HEK293 (cell line): ENCODE data around the gene MYO1F.
A peak's percentile ranks its signal among the peaks of the same experiment; 100 is the strongest.
"Not testable (repeated sequence)": the region's sequence is repeated elsewhere in the genome, so short reads cannot be mapped to it uniquely, and the experiment has no call there.

Source experiments
- CTCF ChIA-PET: fragments of 350-600 bp; formaldehyde crosslinking; extraction: SDS; loops from one replicate; lab custom pipeline; 2021; ENCODE audit warnings: antibody characterized with exemption; lab: Yijun Ruan, JAX
- POLR2A ChIA-PET: fragments of 300-600 bp; formaldehyde crosslinking; extraction: SDS; loops from one replicate; lab custom pipeline; 2020; ENCODE audit warnings: antibody characterized with exemption, inconsistent platforms; lab: Yijun Ruan, JAX
- H3K27ac ChIP-seq: fragments of 200-500 bp; sonication (Bioruptor generic); 2 replicates; pipeline ENCODE4 v1.5.1; 2014; ENCODE audit warnings: low read depth, low read length, control low read depth, inconsistent platforms; ENCODE audit errors: extremely low read depth
- H3K36me3 ChIP-seq, 2 experiments: fragments of 200-500 bp in 1 of 2; sonication (Bioruptor generic) in 1 of 2; 1 replicate in 1 of 2; 2 replicates in 1 of 2; pipeline ENCODE4 v1.5.1; 2014 to 2017; ENCODE audit warnings: inconsistent platforms in 2 of 2, low read length in 2 of 2; ENCODE audit not compliant: control insufficient read depth in 2 of 2, insufficient read depth in 1 of 2
- H3K4me1 ChIP-seq: fragments of 200-500 bp; sonication (Bioruptor generic); 2 replicates; pipeline ENCODE4 v1.5.1; 2014; ENCODE audit warnings: mild to moderate bottlenecking, low read length, inconsistent platforms; ENCODE audit not compliant: control insufficient read depth, insufficient read depth
- H3K4me3 ChIP-seq: 2 replicates; pipeline ENCODE4 v1.5.1; 2011; ENCODE audit warnings: low read depth, mild to moderate bottlenecking, control low read depth, low read length, moderate library complexity
- H3K9me3 ChIP-seq: fragments of 200-500 bp; sonication (Bioruptor generic); 2 replicates; pipeline ENCODE4 v1.5.1; 2014; ENCODE audit warnings: low read depth, low read length, inconsistent platforms; ENCODE audit not compliant: control insufficient read depth, insufficient read depth
- IKZF3 ChIP-seq: fragments of 450-650 bp; IDR thresholded peaks from 2 replicates; pipeline ENCODE4 v1.5.0; 2018; ENCODE audit warnings: missing biosample characterization, mild to moderate bottlenecking, missing genetic modification characterization, moderate library complexity
- KLF10 ChIP-seq: fragments of 450-650 bp; IDR thresholded peaks from 2 replicates; pipeline ENCODE4 v1.5.1; 2018; ENCODE audit warnings: missing biosample characterization, mild to moderate bottlenecking, missing genetic modification characterization
- KLF8 ChIP-seq: fragments of 450-650 bp; formaldehyde crosslinking; IDR thresholded peaks from 2 replicates; pipeline ENCODE4 v1.5.1; 2016; ENCODE audit warnings: missing biosample characterization, missing genetic modification characterization
- OSR2 ChIP-seq: fragments of 450-650 bp; formaldehyde crosslinking; IDR thresholded peaks from 2 replicates; pipeline ENCODE4 v1.5.1; 2016; ENCODE audit warnings: missing biosample characterization, missing genetic modification characterization
- YY1 ChIP-seq: fragments of 450-650 bp; formaldehyde crosslinking; IDR thresholded peaks from 2 replicates; pipeline ENCODE4 v1.5.1; 2018; ENCODE audit warnings: missing biosample characterization, missing genetic modification characterization
- YY2 ChIP-seq: fragments of 450-650 bp; formaldehyde crosslinking; IDR thresholded peaks from 2 replicates; pipeline ENCODE4 v1.5.1; 2016; ENCODE audit warnings: missing biosample characterization, missing genetic modification characterization
- ZNF121 ChIP-seq: fragments of 450-650 bp; formaldehyde crosslinking; IDR thresholded peaks from 2 replicates; pipeline ENCODE4 v1.5.1; 2016; ENCODE audit warnings: missing biosample characterization, missing genetic modification characterization
- ZNF146 ChIP-seq: fragments of 450-650 bp; formaldehyde crosslinking; IDR thresholded peaks from 2 replicates; pipeline ENCODE4 v1.5.1; 2016; ENCODE audit warnings: missing biosample characterization, missing genetic modification characterization
- ZNF19 ChIP-seq: fragments of 450-650 bp; formaldehyde crosslinking; IDR thresholded peaks from 2 replicates; pipeline ENCODE4; 2016; ENCODE audit warnings: missing biosample characterization, missing genetic modification characterization, low read depth
- ZNF221 ChIP-seq: fragments of 450-650 bp; formaldehyde crosslinking; IDR thresholded peaks from 2 replicates; pipeline ENCODE4 v1.5.1; 2017; ENCODE audit warnings: missing biosample characterization, missing genetic modification characterization, borderline replicate concordance
- ZNF341 ChIP-seq: fragments of 450-650 bp; formaldehyde crosslinking; IDR thresholded peaks from 2 replicates; pipeline ENCODE4; 2016; ENCODE audit warnings: low read depth, missing biosample characterization, missing genetic modification characterization
- ZNF354C ChIP-seq: fragments of 450-650 bp; formaldehyde crosslinking; IDR thresholded peaks from 2 replicates; pipeline ENCODE4 v1.5.1; 2016; ENCODE audit warnings: missing biosample characterization, missing genetic modification characterization, low read depth, borderline replicate concordance
- ZNF473 ChIP-seq: fragments of 450-650 bp; formaldehyde crosslinking; IDR thresholded peaks from 2 replicates; pipeline ENCODE4 v1.5.1; 2017; ENCODE audit warnings: missing biosample characterization, missing genetic modification characterization
- ZNF510 ChIP-seq: fragments of 450-650 bp; formaldehyde crosslinking; IDR thresholded peaks from 2 replicates; pipeline ENCODE4 v1.5.1; 2018; ENCODE audit warnings: mild to moderate bottlenecking, missing genetic modification characterization, missing biosample characterization; ENCODE audit not compliant: insufficient replicate concordance
- ZNF560 ChIP-seq: fragments of 450-650 bp; formaldehyde crosslinking; IDR thresholded peaks from 2 replicates; pipeline ENCODE4 v1.5.1; 2017; ENCODE audit warnings: missing biosample characterization, missing genetic modification characterization, borderline replicate concordance
- ZNF585B ChIP-seq: fragments of 450-650 bp; formaldehyde crosslinking; IDR thresholded peaks from 2 replicates; pipeline ENCODE4 v1.5.1; 2016; ENCODE audit warnings: missing biosample characterization, missing genetic modification characterization
- ZNF654 ChIP-seq: fragments of 450-650 bp; formaldehyde crosslinking; IDR thresholded peaks from 2 replicates; pipeline ENCODE4 v1.5.1; 2016; ENCODE audit warnings: low read depth, missing biosample characterization, missing genetic modification characterization
- ZNF747 ChIP-seq: fragments of 450-650 bp; formaldehyde crosslinking; IDR thresholded peaks from 2 replicates; pipeline ENCODE4 v1.5.1; 2016; ENCODE audit warnings: missing biosample characterization, missing genetic modification characterization
- ZNF837 ChIP-seq: fragments of 450-650 bp; formaldehyde crosslinking; IDR thresholded peaks from 2 replicates; pipeline ENCODE4 v1.5.1; 2016; ENCODE audit warnings: missing biosample characterization, missing genetic modification characterization
- ZSCAN16 ChIP-seq: fragments of 450-650 bp; formaldehyde crosslinking; IDR thresholded peaks from 2 replicates; pipeline ENCODE4 v1.5.1; 2016; ENCODE audit warnings: missing biosample characterization, missing genetic modification characterization
- TF ChIP-seq, protein P1 (sequence below): fragments of 450-650 bp; IDR thresholded peaks from 2 replicates; pipeline ENCODE4 v1.5.1; 2018; ENCODE audit warnings: missing biosample characterization, mild to moderate bottlenecking, missing genetic modification characterization
- TF ChIP-seq, protein P2 (sequence below): fragments of 450-650 bp; formaldehyde crosslinking; IDR thresholded peaks from 2 replicates; pipeline ENCODE4 v1.5.1; 2016; ENCODE audit warnings: missing biosample characterization, missing genetic modification characterization

MYO1F gene

DNA sequence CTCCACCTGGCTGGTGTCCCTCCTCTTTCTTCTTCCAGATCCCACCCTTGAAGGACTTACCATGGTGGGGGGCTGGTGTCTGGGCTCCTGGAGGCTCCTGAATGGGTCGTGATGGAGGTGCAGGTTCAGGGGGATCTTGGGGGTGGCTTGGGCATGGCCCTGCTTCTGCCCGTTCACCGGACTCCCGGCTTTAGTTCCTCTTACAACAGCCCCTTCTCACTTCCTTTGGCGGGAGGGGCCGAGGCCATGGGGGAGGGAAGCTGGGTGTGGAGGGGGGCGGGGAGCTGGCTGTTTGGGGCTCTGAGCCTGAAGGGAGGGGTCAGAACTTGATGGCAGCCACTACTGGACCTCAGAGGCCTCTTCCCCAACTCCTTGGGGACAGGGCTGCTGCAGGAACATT is at the start of gene MYO1F:
TSS of gene MYO1F (minus strand) at position 196 of the 400 bp plus-strand sequence. CDS start at position 63, 133 bp downstream.
- H3K4me1 ChIP-seq = no peaks in the 10 kb centered on the region
- TF ChIP-seq ZNF560 = no peak
- no peak for TF ChIP-seq ZNF585B (tag by site-specific recombination)
- no peak for TF ChIP-seq ZNF837 (tag by site-specific recombination)
- no peak for TF ChIP-seq ZNF473 (tag by site-specific recombination)
- TF ChIP-seq ZNF747 (tag by site-specific recombination) = no peak
- TF ChIP-seq, protein P1, sequence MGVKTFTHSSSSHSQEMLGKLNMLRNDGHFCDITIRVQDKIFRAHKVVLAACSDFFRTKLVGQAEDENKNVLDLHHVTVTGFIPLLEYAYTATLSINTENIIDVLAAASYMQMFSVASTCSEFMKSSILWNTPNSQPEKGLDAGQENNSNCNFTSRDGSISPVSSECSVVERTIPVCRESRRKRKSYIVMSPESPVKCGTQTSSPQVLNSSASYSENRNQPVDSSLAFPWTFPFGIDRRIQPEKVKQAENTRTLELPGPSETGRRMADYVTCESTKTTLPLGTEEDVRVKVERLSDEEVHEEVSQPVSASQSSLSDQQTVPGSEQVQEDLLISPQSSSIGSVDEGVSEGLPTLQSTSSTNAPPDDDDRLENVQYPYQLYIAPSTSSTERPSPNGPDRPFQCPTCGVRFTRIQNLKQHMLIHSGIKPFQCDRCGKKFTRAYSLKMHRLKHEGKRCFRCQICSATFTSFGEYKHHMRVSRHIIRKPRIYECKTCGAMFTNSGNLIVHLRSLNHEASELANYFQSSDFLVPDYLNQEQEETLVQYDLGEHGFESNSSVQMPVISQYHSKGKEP (tag by site-specific recombination) = no peak
- no peak for TF ChIP-seq ZNF354C (tag by site-specific recombination)
- no peak for TF ChIP-seq KLF10 (tag by site-specific recombination)
- no peak for TF ChIP-seq KLF8 (tag by site-specific recombination)
- no peak for TF ChIP-seq ZSCAN16 (tag by site-specific recombination)
- TF ChIP-seq ZNF19 (tag by site-specific recombination) = no peak
- no peak for TF ChIP-seq OSR2 (tag by site-specific recombination)
- no peak for TF ChIP-seq ZNF221 (tag by site-specific recombination)
- no peak for TF ChIP-seq YY2
- no peak for TF ChIP-seq ZNF510 (tag by site-specific recombination)
- TF ChIP-seq ZNF146 (tag by site-specific recombination) = no peak
- no peak for TF ChIP-seq ZNF121 (tag by site-specific recombination)
- no peak for TF ChIP-seq YY1
- H3K9me3 ChIP-seq = no peaks in the 10 kb centered on the region
- no peak within 1 kb of the TSS for H3K4me3 ChIP-seq
- CTCF ChIA-PET = interaction anchor here (0.6 to 6.5 kb wide), 8 partner anchors 11 to 574 kb away, joined by 3 to 60 read pairs (median 4); no protein-coding TSS in a partner anchor
- H3K36me3 ChIP-seq = no peaks in the 10 kb centered on the region
- H3K27ac ChIP-seq = no peak within 1 kb of the TSS
- POLR2A ChIA-PET = no interaction called here

DNA sequence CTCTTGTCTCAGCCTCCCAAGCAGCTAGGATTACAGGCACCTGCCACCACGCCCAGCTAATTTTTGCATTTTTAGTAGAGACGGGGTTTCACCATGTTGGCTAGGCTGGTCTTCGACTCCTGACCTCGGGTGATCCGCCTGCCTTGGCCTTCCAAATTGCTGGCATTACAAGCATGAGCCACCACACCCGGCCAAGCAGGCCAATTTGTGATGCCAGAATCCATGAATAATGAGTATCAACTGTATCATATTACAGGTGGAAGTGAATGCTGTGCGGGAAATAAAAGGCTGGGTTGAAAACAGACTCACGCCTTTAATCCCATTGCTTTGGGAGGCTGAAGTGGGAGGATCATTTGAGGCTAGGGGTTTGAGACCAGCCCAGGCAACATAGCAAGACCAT is 49.6 kb upstream of the MYO1F start:
- Histone ChIP-seq H3K9me3 (no peaks in the 10 kb centered on the region), H3K4me3 (no peak overlapping the region), H3K4me1 (0 out of 2 replicates have a peak, but pooled peaks cover 2% of the 10 kb centered on the region), H3K27ac (no peak overlapping the region), H3K36me3 (no peaks in the 10 kb centered on the region)
- CTCF ChIA-PET = no interaction called here
- POLR2A ChIA-PET = interaction anchor here (0.7 kb wide), 1 partner anchor 9 kb away, joined by 5 read pairs; no protein-coding TSS in a partner anchor
- TF ChIP-seq IKZF3 (no peak), ZNF341 (tag by site-specific recombination) (0 out of 2 replicates have a peak, but pooled peaks have one; percentile 10)

DNA sequence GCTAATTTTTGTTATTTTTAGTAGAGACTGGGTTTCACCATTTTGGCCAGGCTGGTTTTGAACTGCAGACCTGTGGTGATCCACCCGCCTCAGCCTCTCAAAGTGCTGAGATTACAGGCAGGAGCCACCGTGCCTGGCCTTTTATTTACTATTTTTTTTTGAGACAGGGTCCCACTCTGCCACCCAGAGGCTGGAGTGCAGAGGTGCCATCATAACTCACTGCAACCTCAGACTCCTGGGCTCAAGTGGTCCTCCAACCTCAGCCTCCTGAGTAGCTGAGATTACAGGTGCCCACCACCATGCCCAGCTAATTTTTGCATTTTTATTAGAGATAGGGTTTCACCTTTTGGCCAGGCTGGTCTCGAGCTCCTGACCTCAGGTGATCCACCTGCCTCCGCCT is 45.6 kb upstream of the MYO1F start:
- POLR2A ChIA-PET, H3K36me3 ChIP-seq, H3K4me1 ChIP-seq, H3K27ac ChIP-seq, H3K4me3 ChIP-seq, H3K9me3 ChIP-seq: not testable (repeated sequence)
- peak; percentile 41 for TF ChIP-seq ZNF654 (tag by site-specific recombination)
- TF ChIP-seq, protein P2, sequence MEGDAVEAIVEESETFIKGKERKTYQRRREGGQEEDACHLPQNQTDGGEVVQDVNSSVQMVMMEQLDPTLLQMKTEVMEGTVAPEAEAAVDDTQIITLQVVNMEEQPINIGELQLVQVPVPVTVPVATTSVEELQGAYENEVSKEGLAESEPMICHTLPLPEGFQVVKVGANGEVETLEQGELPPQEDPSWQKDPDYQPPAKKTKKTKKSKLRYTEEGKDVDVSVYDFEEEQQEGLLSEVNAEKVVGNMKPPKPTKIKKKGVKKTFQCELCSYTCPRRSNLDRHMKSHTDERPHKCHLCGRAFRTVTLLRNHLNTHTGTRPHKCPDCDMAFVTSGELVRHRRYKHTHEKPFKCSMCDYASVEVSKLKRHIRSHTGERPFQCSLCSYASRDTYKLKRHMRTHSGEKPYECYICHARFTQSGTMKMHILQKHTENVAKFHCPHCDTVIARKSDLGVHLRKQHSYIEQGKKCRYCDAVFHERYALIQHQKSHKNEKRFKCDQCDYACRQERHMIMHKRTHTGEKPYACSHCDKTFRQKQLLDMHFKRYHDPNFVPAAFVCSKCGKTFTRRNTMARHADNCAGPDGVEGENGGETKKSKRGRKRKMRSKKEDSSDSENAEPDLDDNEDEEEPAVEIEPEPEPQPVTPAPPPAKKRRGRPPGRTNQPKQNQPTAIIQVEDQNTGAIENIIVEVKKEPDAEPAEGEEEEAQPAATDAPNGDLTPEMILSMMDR = 0 out of 2 replicates have a peak, but pooled peaks have one; percentile 22
- CTCF ChIA-PET = interaction anchor here (0.5 to 1.7 kb wide), 9 partner anchors 11 to 848 kb away, joined by 3 to 13 read pairs (median 4); no protein-coding TSS in a partner anchor
